Body of pancreas (tissue), 4 donors: ENCODE results near the gene MEIS2. TPM values are rescaled to one million over a fixed set of nuclear protein-coding genes. Genes with fewer than 3 reads are reported as not detected.

Source experiments
- ATAC-seq: fragments of 150-250 bp; one replicate; pipeline ENCODE4 v1.9.1; 2016
- DNase-seq, 4 donors: peaks; one replicate each; pipeline ENCODE4 v3.0.0-alpha.2; 2019
- H3K27ac ChIP-seq, 4 donors: fragments of 200-600 bp; sonication (generic); 1 replicate in 3 of 4; 2 replicates in 1 of 4; pipeline versions ENCODE4 v1.5.1 to v1.6.1; 2016 to 2019; ENCODE audit warnings: mild to moderate bottlenecking in 1 of 4, mixed read lengths in 1 of 4, moderate library complexity in 1 of 4
- H3K27me3 ChIP-seq, 2 donors: fragments of 200-600 bp; sonication (generic); one replicate each; pipeline ENCODE4 v1.6.0; 2016; ENCODE audit warnings: mild to moderate bottlenecking in 1 of 2
- H3K36me3 ChIP-seq, 2 donors: fragments of 200-600 bp; sonication (generic); replicated peaks in 1 of 2; 2 replicates each; pipeline ENCODE4 v1.5.1; 2016; ENCODE audit warnings: low read depth in 2 of 2; ENCODE audit not compliant: insufficient read depth in 1 of 2
- H3K4me1 ChIP-seq: fragments of 200-600 bp; sonication (generic); one replicate; pipeline ENCODE4 v1.6.0; 2016
- H3K4me3 ChIP-seq, 2 donors: fragments of 200-600 bp; sonication (generic); 1 replicate in 1 of 2; 2 replicates in 1 of 2; pipeline ENCODE4 v1.5.1; 2016 to 2019
- H3K9me3 ChIP-seq, 3 donors: fragments of 200-600 bp; sonication (generic); 1 replicate in 2 of 3; 2 replicates in 1 of 3; pipeline ENCODE4 v1.5.1; 2016
- POLR2A ChIP-seq, 3 donors: fragments of 450-650 bp; IDR thresholded peaks; one replicate each; pipeline ENCODE4 v1.6.1; 2016; ENCODE audit warnings: antibody characterized with exemption in 3 of 3, mild to moderate bottlenecking in 2 of 3
- WGBS, 2 donors: methylation state at CpG; one replicate each; pipeline ENCODE4 v1.1.5; 2017; 5-methylcytosine and 5-hydroxymethylcytosine counted together
- intact Hi-C: fragments of 100-400 bp; cut with DNase I; formaldehyde crosslinking; loops from one replicate; pipeline ENCODE4 v1.15.1; 2023
- total RNA-seq, 2 donors: library from RNA; depleted of rRNA; stranded (reverse); fragments of >200 nt; gene quantifications; one replicate each; pipeline ENCODE4 v1.1.0, GENCODE V29; 2016
- TF ChIP-seq, protein P1 (sequence below), 7 experiments: fragments of 450-650 bp in 4 of 7; fragments of 200-600 bp in 3 of 7; sonication (generic) in 3 of 7; IDR thresholded peaks; one replicate each; pipeline ENCODE4 v1.5.1; 2016 to 2019; ENCODE audit warnings: antibody characterized with exemption in 7 of 7

MEIS2 gene
- total RNA-seq, 2 donors from 2014 or later: 11.9 to 86.0 TPM

DNA sequence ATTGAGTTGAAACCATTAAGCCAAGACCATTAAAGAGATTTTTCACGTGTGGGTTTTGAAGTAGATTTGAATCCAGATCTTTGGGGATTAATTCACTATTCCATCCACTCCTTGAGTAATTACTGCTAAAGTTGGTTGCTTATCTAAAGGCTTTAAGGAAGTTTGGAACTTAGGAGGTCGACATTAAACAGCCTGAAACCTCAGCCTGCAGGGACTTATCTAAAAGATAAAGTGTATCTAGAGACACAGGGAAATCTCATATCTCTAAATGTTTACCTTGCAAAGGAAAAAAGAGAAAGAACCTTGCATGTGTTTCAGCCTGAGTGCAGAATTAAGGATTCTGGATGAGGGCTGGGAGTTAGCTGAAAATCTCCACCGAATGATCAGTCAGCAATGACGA, 158.6 kb downstream of the MEIS2 start:
- no peaks in the 10 kb centered on the region for H3K4me1 ChIP-seq
- H3K4me3 ChIP-seq: no peak overlapping the region
- intact Hi-C loops: no loop called here
- 53 to 54% methylated on average over 4 of the region's 4 CpGs for WGBS, 2 donors
- ATAC-seq: no peak
- H3K9me3 ChIP-seq: no peaks in the 10 kb centered on the region
- TF ChIP-seq, protein P1, sequence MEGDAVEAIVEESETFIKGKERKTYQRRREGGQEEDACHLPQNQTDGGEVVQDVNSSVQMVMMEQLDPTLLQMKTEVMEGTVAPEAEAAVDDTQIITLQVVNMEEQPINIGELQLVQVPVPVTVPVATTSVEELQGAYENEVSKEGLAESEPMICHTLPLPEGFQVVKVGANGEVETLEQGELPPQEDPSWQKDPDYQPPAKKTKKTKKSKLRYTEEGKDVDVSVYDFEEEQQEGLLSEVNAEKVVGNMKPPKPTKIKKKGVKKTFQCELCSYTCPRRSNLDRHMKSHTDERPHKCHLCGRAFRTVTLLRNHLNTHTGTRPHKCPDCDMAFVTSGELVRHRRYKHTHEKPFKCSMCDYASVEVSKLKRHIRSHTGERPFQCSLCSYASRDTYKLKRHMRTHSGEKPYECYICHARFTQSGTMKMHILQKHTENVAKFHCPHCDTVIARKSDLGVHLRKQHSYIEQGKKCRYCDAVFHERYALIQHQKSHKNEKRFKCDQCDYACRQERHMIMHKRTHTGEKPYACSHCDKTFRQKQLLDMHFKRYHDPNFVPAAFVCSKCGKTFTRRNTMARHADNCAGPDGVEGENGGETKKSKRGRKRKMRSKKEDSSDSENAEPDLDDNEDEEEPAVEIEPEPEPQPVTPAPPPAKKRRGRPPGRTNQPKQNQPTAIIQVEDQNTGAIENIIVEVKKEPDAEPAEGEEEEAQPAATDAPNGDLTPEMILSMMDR (IDR thresholded peaks at IDR 0.05): no peak
- no peak for TF ChIP-seq POLR2A (IDR thresholded peaks at IDR 0.05)
- DNase-seq: no peak
- no peaks in the 10 kb centered on the region for H3K36me3 ChIP-seq
- H3K27me3 ChIP-seq: no peaks in the 10 kb centered on the region
- no peak overlapping the region for H3K27ac ChIP-seq

GRCh38 chr15:36940636-36941260, 159.6 kb downstream of the MEIS2 start:
- Histone ChIP-seq H3K27ac (peak overlapping the region in 1 of 4 donors; percentile 54), H3K4me1 (no peaks in the 10 kb centered on the region), H3K27me3 (no peaks in the 10 kb centered on the region), H3K36me3 (no peaks in the 10 kb centered on the region), H3K9me3 (no peaks in the 10 kb centered on the region), H3K4me3 (no peak overlapping the region)
- TF ChIP-seq POLR2A (IDR thresholded peaks at IDR 0.05): no peak
- TF ChIP-seq, protein P1 (IDR thresholded peaks at IDR 0.05): no peak
- DNase-seq: no peak
- intact Hi-C loops: no loop called here
- ATAC-seq: peak; percentile 38
- WGBS, 2 donors: 62 to 66% methylated on average over 3 of the region's 3 CpGs

- ATAC-seq: no peak
- 90 to 97% methylated on average over 3 of the region's 3 CpGs for WGBS, 2 donors
- H3K36me3 ChIP-seq: no peaks in the 10 kb centered on the region
Measured at GRCh38 chr15:36940219-36940618, 160.1 kb downstream of the MEIS2 start.

GRCh38 chr15:36938764-36939163, 161.6 kb downstream of the MEIS2 start:
- H3K27ac ChIP-seq: no peak overlapping the region
- H3K27me3 ChIP-seq: no peaks in the 10 kb centered on the region
- H3K36me3 ChIP-seq: no peaks in the 10 kb centered on the region
- H3K4me3 ChIP-seq: no peak overlapping the region
- 93% methylated on average over 7 of the region's 7 CpGs for WGBS, 2 donors
- no peaks in the 10 kb centered on the region for H3K9me3 ChIP-seq
- DNase-seq (no peak), ATAC-seq (no peak)
- intact Hi-C loops: no loop called here
- no peak for TF ChIP-seq POLR2A (IDR thresholded peaks at IDR 0.05)
- TF ChIP-seq, protein P1 (IDR thresholded peaks at IDR 0.05): no peak
- no peaks in the 10 kb centered on the region for H3K4me1 ChIP-seq

More at GRCh38 chr15:36940219-36940618, 160.1 kb downstream of the MEIS2 start:
- H3K27me3 ChIP-seq: no peaks in the 10 kb centered on the region
- no peak overlapping the region for H3K27ac ChIP-seq
- no peak for TF ChIP-seq POLR2A (IDR thresholded peaks at IDR 0.05)
- TF ChIP-seq, protein P1 (IDR thresholded peaks at IDR 0.05): no peak
- no peak overlapping the region for H3K4me3 ChIP-seq
- no peaks in the 10 kb centered on the region for H3K4me1 ChIP-seq
- intact Hi-C loops: no loop called here
- no peaks in the 10 kb centered on the region for H3K9me3 ChIP-seq
- no peak for DNase-seq

- Histone ChIP-seq H3K9me3 (no peaks in the 10 kb centered on the region), H3K4me3 (no peak overlapping the region), H3K4me1 (no peaks in the 10 kb centered on the region), H3K36me3 (no peaks in the 10 kb centered on the region), H3K27me3 (no peaks in the 10 kb centered on the region), H3K27ac (no peak overlapping the region)
- ATAC-seq (no peak), DNase-seq (no peak)
- TF ChIP-seq, protein P1 (IDR thresholded peaks at IDR 0.05): no peak
- no peak for TF ChIP-seq POLR2A (IDR thresholded peaks at IDR 0.05)
- intact Hi-C loops: no loop called here
- WGBS, 2 donors: 93 to 95% methylated on average over 4 of the region's 4 CpGs
Measured at GRCh38 chr15:36938131-36938530, 162.2 kb downstream of the MEIS2 start.
